Smooth muscle cell (in vitro differentiated cells): ENCODE results near the gene HNRNPAB. TPM values are rescaled to one million over a fixed set of nuclear protein-coding genes. Genes with fewer than 3 reads are reported as not detected.

ENCODE experiments used
- DNase-seq: peaks from one replicate; lab custom pipeline; 2025; ENCODE audit not compliant: unreplicated experiment; lab: John Stamatoyannopoulos, UW
- H2AFZ ChIP-seq: fragments of 200-600 bp; sonication (generic); 2 replicates; pipeline ENCODE4 v1.6.0; 2016; ENCODE audit warnings: antibody characterized with exemption, low read depth, mild to moderate bottlenecking
- H3F3A ChIP-seq: fragments of 200-600 bp; sonication (generic); 2 replicates; pipeline ENCODE4 v1.6.0; 2017; ENCODE audit warnings: antibody characterized with exemption, low read depth
- H3K27ac ChIP-seq: fragments of 200-600 bp; sonication (generic); 2 replicates; pipeline ENCODE4 v1.5.1; 2016; ENCODE audit warnings: low read depth, mild to moderate bottlenecking
- H3K27me3 ChIP-seq: fragments of 200-600 bp; sonication (generic); 2 replicates; pipeline ENCODE4 v1.6.1; 2016; ENCODE audit warnings: low read depth, mild to moderate bottlenecking
- H3K36me3 ChIP-seq: fragments of 200-600 bp; sonication (generic); 2 replicates; pipeline ENCODE4 v1.5.1; 2016; ENCODE audit warnings: low read depth
- H3K4me1 ChIP-seq: fragments of 200-600 bp; sonication (generic); 2 replicates; pipeline ENCODE4 v1.5.1; 2016; ENCODE audit warnings: low read depth
- H3K4me2 ChIP-seq: fragments of 200-600 bp; sonication (generic); 2 replicates; pipeline ENCODE4 v1.6.0; 2016; ENCODE audit warnings: mild to moderate bottlenecking
- H3K4me3 ChIP-seq: fragments of 200-600 bp; sonication (generic); 2 replicates; pipeline ENCODE4 v1.5.1; 2016; ENCODE audit warnings: mild to moderate bottlenecking
- H3K79me2 ChIP-seq: fragments of 200-600 bp; sonication (generic); 2 replicates; pipeline ENCODE4 v1.6.0; 2016; ENCODE audit warnings: low read depth, mild to moderate bottlenecking
- H3K9ac ChIP-seq: fragments of 200-600 bp; sonication (generic); 2 replicates; pipeline ENCODE4 v1.6.0; 2016; ENCODE audit warnings: low read depth
- H3K9me3 ChIP-seq: fragments of 200-600 bp; sonication (generic); replicated peaks from 2 replicates; pipeline ENCODE4 v1.5.1; 2016; ENCODE audit warnings: low read depth
- H4K20me1 ChIP-seq: fragments of 200-600 bp; sonication (generic); 2 replicates; pipeline ENCODE4 v1.6.0; 2016; ENCODE audit warnings: low read depth
- CTCF ChIP-seq: fragments of 200-600 bp; sonication (generic); IDR thresholded peaks from 2 replicates; pipeline ENCODE4 v1.5.1; 2017; ENCODE audit warnings: borderline replicate concordance, mild to moderate bottlenecking, antibody characterized with exemption; ENCODE audit not compliant: insufficient read depth, poor library complexity, severe bottlenecking
- WGBS: methylation state at CpG from one replicate; pipeline ENCODE4 v1.1.7; 2016; ENCODE audit warnings: low lambda C conversion rate; 5-methylcytosine and 5-hydroxymethylcytosine counted together
- polyA plus RNA-seq: library from polyadenylated mRNA; unstranded; fragments of >200 nt; fragmentation: Nextera tagmentation; extraction: Ambion mirVana; gene quantifications from 2 replicates; pipeline ENCODE4 v1.2.1, GENCODE V29; 2016
- total RNA-seq: library from RNA; depleted of rRNA; stranded (reverse); fragments of >200 nt; gene quantifications from 2 replicates; pipeline ENCODE4 v1.2.3, GENCODE V29; 2014

The HNRNPAB gene
- total and polyA plus RNA-seq, 2 experiments from 2014 or later: 79.3 to 170 TPM

DNA sequence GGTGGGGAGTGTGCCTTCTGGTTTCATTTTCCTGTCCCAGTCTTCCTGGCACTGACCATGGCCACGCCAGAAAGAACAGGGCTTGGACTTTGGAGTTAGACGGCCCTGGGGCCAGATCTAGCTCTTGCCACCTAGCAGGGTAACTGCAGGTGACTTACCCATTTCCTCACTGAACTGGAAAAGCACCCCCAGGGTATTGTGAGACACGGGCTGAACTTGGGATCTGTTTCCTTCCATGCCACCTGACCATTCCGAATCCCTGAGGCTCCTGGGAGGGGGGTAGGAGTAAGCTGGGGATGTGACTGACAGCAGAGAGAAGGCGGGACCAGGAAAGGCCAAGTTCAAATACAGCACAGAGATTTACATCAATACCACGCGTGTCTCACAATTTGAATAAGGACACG, 9.4 kb downstream of the HNRNPAB start:
- Histone ChIP-seq H3K9me3 (no peaks in the 10 kb centered on the region), H2AFZ (no peak overlapping the region), H3K79me2 (peaks cover 8% of the 10 kb centered on the region), H3K27ac (no peak overlapping the region), H3K36me3 (peaks cover 6% of the 10 kb centered on the region), H3K9ac (no peak overlapping the region), H3K4me3 (no peak overlapping the region), H3K4me1 (no peaks in the 10 kb centered on the region), H3F3A (peaks cover 37% of the 10 kb centered on the region), H3K4me2 (no peak overlapping the region), H4K20me1 (peaks cover 90% of the 10 kb centered on the region), H3K27me3 (no peaks in the 10 kb centered on the region)
- no peak for TF ChIP-seq CTCF
- no peak for DNase-seq
- 84% methylated on average over 8 of the region's 8 CpGs for WGBS

GRCh38 chr5:178214160-178214803, 9.9 kb downstream of the HNRNPAB start:
- no peak overlapping the region for H3K27ac ChIP-seq
- H3K9me3 ChIP-seq: no peaks in the 10 kb centered on the region
- H3K36me3 ChIP-seq: peaks cover 6% of the 10 kb centered on the region
- DNase-seq: no peak
- H3K27me3 ChIP-seq: no peaks in the 10 kb centered on the region
- no peak overlapping the region for H2AFZ ChIP-seq
- WGBS: 91% methylated on average over 6 of the region's 6 CpGs
- H3K9ac ChIP-seq: no peak overlapping the region
- peaks cover 2% of the 10 kb centered on the region for H3K79me2 ChIP-seq
- H3K4me1 ChIP-seq: no peaks in the 10 kb centered on the region
- TF ChIP-seq CTCF: no peak
- H4K20me1 ChIP-seq: peaks cover 90% of the 10 kb centered on the region
- no peak overlapping the region for H3K4me2 ChIP-seq
- H3F3A ChIP-seq: peaks cover 34% of the 10 kb centered on the region
- H3K4me3 ChIP-seq: no peak overlapping the region

DNA sequence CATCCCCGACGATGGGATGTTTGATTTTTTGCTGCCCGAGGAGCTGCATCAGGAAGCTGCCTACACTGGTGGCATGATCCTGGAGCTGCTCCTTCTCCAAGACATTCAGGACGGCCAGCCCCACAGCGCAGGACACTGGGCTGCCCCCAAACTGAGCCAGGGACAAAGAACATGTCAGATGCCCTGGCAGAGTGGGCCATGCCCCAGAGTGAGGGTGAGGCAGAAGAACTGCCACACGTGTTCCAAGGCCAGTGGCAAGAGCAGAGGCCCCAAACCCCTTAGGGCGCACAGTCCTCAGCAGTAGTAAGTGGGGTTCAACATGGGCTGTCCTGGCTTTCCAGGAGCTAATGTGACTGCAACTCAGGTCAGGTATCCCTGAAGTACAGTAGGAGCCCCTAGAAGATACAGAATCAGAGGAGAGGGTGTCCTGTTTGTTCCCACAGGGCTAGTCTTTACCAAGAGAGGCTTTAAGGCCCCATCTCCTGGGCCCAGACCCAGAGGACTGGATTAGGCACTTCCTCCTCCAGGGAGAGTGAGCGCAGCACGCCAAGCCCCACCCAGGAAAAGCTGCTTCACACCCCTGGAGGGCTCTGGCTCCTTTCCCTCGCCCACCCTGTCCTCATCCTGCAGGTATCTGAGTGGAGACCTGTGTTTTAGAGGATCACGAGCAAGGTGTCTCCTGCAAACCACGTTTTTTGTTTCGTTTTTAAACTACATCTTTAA, 11.1 kb downstream of the HNRNPAB start:
- no peaks in the 10 kb centered on the region for H3K9me3 ChIP-seq
- H3K27me3 ChIP-seq: no peaks in the 10 kb centered on the region
- WGBS: 81% methylated on average over 13 of the region's 13 CpGs
- peaks cover 22% of the 10 kb centered on the region for H3F3A ChIP-seq
- peaks cover 6% of the 10 kb centered on the region for H3K36me3 ChIP-seq
- no peak for DNase-seq
- H4K20me1 ChIP-seq: peaks cover 79% of the 10 kb centered on the region
- no peak overlapping the region for H3K4me3 ChIP-seq
- no peak overlapping the region for H3K27ac ChIP-seq
- H2AFZ ChIP-seq: no peak overlapping the region
- no peaks in the 10 kb centered on the region for H3K79me2 ChIP-seq
- TF ChIP-seq CTCF: no peak
- H3K9ac ChIP-seq: no peak overlapping the region
- H3K4me2 ChIP-seq: no peak overlapping the region
- no peaks in the 10 kb centered on the region for H3K4me1 ChIP-seq
